Suprapubic skin (tissue), 4 donors: Measurements from ENCODE around the gene RNF41.

Source experiments
- CTCF ChIP-seq, 2 donors: fragments of 200-600 bp in 1 of 2; fragments of 450-650 bp in 1 of 2; sonication (generic) in 1 of 2; IDR thresholded peaks; one replicate each; pipeline ENCODE4 v1.5.1; 2016 to 2019; ENCODE audit warnings: antibody characterized with exemption in 2 of 2, mild to moderate bottlenecking in 1 of 2, moderate library complexity in 1 of 2
- POLR2A ChIP-seq, 2 donors: fragments of 450-650 bp; IDR thresholded peaks; one replicate each; pipeline ENCODE4 v1.6.1; 2017; ENCODE audit warnings: antibody characterized with exemption in 2 of 2, mild to moderate bottlenecking in 2 of 2, moderate library complexity in 2 of 2
- POLR2AphosphoS5 ChIP-seq, 3 donors: sonication (generic); formaldehyde crosslinking; IDR thresholded peaks; one replicate each; pipeline ENCODE4 v1.6.1; 2017; ENCODE audit warnings: antibody characterized with exemption in 3 of 3

GRCh38 chr12:56160193-56160763 lies 61.4 kb downstream of the RNF41 start:
- TF ChIP-seq POLR2AphosphoS5 (IDR thresholded peaks at IDR 0.05), result no peak
- TF ChIP-seq POLR2A (IDR thresholded peaks at IDR 0.05), result no peak
- TF ChIP-seq CTCF (IDR thresholded peaks at IDR 0.05), result no peak
